Neural progenitor cell (in vitro differentiated cells): ENCODE results near the gene ARX. TPM values are rescaled to one million over a fixed set of nuclear protein-coding genes. Genes with fewer than 3 reads are reported as not detected.

Source experiments
- DNase-seq: peaks from one replicate; pipeline ENCODE4 v3.0.0-alpha.2; 2016; ENCODE audit warnings: low spot score
- H2AFZ ChIP-seq: fragments of 200-600 bp; sonication (generic); replicated peaks from 2 replicates; pipeline ENCODE4 v1.6.1; 2016; ENCODE audit warnings: antibody characterized with exemption
- H3F3A ChIP-seq: fragments of 200-600 bp; sonication (generic); 2 replicates; pipeline ENCODE4 v1.6.1; 2016; ENCODE audit warnings: antibody characterized with exemption, low read depth
- H3K27ac ChIP-seq: fragments of 200-600 bp; sonication (generic); 2 replicates; pipeline ENCODE4 v1.5.1; 2016; ENCODE audit warnings: mild to moderate bottlenecking
- H3K27me3 ChIP-seq: fragments of 200-600 bp; sonication (generic); 2 replicates; pipeline ENCODE4 v1.6.1; 2016; ENCODE audit warnings: mild to moderate bottlenecking, moderate library complexity
- H3K36me3 ChIP-seq: fragments of 200-600 bp; sonication (generic); 2 replicates; pipeline ENCODE4 v1.5.1; 2016
- H3K4me1 ChIP-seq: fragments of 200-600 bp; sonication (generic); 2 replicates; pipeline ENCODE4 v1.6.1; 2016; ENCODE audit warnings: mixed run types
- H3K4me2 ChIP-seq: fragments of 200-600 bp; sonication (generic); 2 replicates; pipeline ENCODE4 v1.6.1; 2016
- H3K4me3 ChIP-seq: fragments of 200-600 bp; sonication (generic); 2 replicates; pipeline ENCODE4 v1.5.1; 2016
- H3K79me2 ChIP-seq: fragments of 200-600 bp; sonication (generic); 2 replicates; pipeline ENCODE4 v1.6.1; 2016; ENCODE audit warnings: low read depth
- H3K9ac ChIP-seq: fragments of 200-600 bp; sonication (generic); 2 replicates; pipeline ENCODE4 v1.6.1; 2016
- H3K9me3 ChIP-seq: fragments of 200-600 bp; sonication (generic); 2 replicates; pipeline ENCODE4 v1.5.1; 2016; ENCODE audit warnings: low read depth
- H4K20me1 ChIP-seq: fragments of 200-600 bp; sonication (generic); 2 replicates; pipeline ENCODE4 v1.6.1; 2016; ENCODE audit warnings: low read depth
- H3K27ac Mint-ChIP-seq: 3 replicates; pipeline ENCODE4 v1.8.0; 2021; ENCODE audit warnings: mixed read lengths
- H3K27me3 Mint-ChIP-seq: 2 replicates; pipeline ENCODE4 v1.8.0; 2022; ENCODE audit warnings: low read depth, mild to moderate bottlenecking, inconsistent platforms, moderate library complexity, mixed read lengths; ENCODE audit not compliant: insufficient read depth
- H3K36me3 Mint-ChIP-seq: 3 replicates; pipeline ENCODE4 v1.8.0; 2021; ENCODE audit warnings: mixed read lengths
- H3K4me1 Mint-ChIP-seq: 3 replicates; pipeline ENCODE4 v1.8.0; 2021; ENCODE audit warnings: mixed read lengths
- H3K4me3 Mint-ChIP-seq: 3 replicates; pipeline ENCODE4 v1.8.0; 2021; ENCODE audit warnings: mild to moderate bottlenecking, moderate library complexity, mixed read lengths
- H3K9me3 Mint-ChIP-seq: 3 replicates; pipeline ENCODE4 v1.8.0; 2020; ENCODE audit warnings: mixed read lengths
- CTCF ChIP-seq: fragments of 200-600 bp; sonication (generic); IDR thresholded peaks from 2 replicates; pipeline ENCODE4 v1.5.1; 2017; ENCODE audit warnings: antibody characterized with exemption, mild to moderate bottlenecking
- EZH2 ChIP-seq: fragments of 200-600 bp; sonication (generic); IDR thresholded peaks from 2 replicates; pipeline ENCODE4 v1.6.1; 2017; ENCODE audit warnings: antibody characterized with exemption, mild to moderate bottlenecking, moderate library complexity
- EZH2phosphoT487 ChIP-seq: fragments of 200-600 bp; sonication (generic); IDR thresholded peaks from 2 replicates; pipeline ENCODE4 v1.6.1; 2017; ENCODE audit warnings: antibody characterized with exemption
- total RNA-seq: library from RNA; depleted of rRNA; stranded (reverse); fragments of >200 nt; gene quantifications from 2 replicates; pipeline ENCODE4 v1.2.3, GENCODE V29; 2015; ENCODE audit warnings: low replicate concordance

Gene ARX
- total RNA-seq, 1 donor from 2014 or later: 5.3 TPM

GRCh38 chrX:25028726-25029125, 13.0 kb upstream of the ARX start:
- Histone ChIP-seq H3F3A (peaks cover 2% of the 10 kb centered on the region), H3K9me3 (no peaks in the 10 kb centered on the region), H3K36me3 (no peaks in the 10 kb centered on the region), H2AFZ (no peak overlapping the region), H3K27ac (no peak overlapping the region), H3K79me2 (no peaks in the 10 kb centered on the region), H3K9ac (no peak overlapping the region), H3K4me3 (no peak overlapping the region), H4K20me1 (no peaks in the 10 kb centered on the region), H3K4me1 (peaks cover 21% of the 10 kb centered on the region), H3K4me2 (no peak overlapping the region), H3K27me3 (peaks cover 28% of the 10 kb centered on the region)
- Mint-ChIP-seq H3K27ac (no peak overlapping the region), H3K9me3 (no peaks in the 10 kb centered on the region), H3K36me3 (no peaks in the 10 kb centered on the region), H3K27me3 (peaks cover 24% of the 10 kb centered on the region), H3K4me3 (no peak overlapping the region), H3K4me1 (no peaks in the 10 kb centered on the region)
- TF ChIP-seq EZH2phosphoT487 (no peak), EZH2 (no peak), CTCF (no peak)
- no peak for DNase-seq

DNA sequence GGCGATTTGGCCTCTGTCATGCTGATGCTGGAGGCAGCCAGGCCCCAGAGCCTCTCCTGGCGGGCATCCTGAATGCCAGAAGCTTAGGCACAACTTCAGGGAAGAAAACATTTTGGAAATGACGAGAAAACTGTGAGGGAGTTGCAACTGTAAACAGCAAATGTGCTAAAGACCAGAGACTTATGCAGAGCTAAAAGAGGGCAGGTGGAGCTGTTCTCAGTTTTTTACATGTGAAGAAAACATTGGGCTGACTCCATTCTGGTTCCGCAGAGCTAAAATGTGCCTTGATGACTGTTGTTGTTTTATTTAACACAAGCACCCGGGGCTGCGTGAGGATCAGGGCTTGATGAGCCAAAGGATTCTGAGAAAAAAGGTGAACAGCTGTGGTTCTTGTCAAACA, 10.8 kb upstream of the ARX start:
- H4K20me1 ChIP-seq: no peaks in the 10 kb centered on the region
- TF ChIP-seq CTCF (no peak), EZH2 (no peak), EZH2phosphoT487 (no peak)
- no peak overlapping the region for H2AFZ ChIP-seq
- H3K36me3 Mint-ChIP-seq: no peaks in the 10 kb centered on the region
- H3K4me1 ChIP-seq: peaks cover 40% of the 10 kb centered on the region
- peaks cover 5% of the 10 kb centered on the region for H3K4me1 Mint-ChIP-seq
- H3K27me3 Mint-ChIP-seq: peaks cover 42% of the 10 kb centered on the region
- H3K4me3 ChIP-seq: no peak overlapping the region
- H3K4me3 Mint-ChIP-seq: no peak overlapping the region
- no peak for DNase-seq
- H3K9ac ChIP-seq: no peak overlapping the region
- no peaks in the 10 kb centered on the region for H3K36me3 ChIP-seq
- H3K9me3 ChIP-seq: no peaks in the 10 kb centered on the region
- H3K4me2 ChIP-seq: peak overlapping the region; percentile 35
- no peak overlapping the region for H3K27ac ChIP-seq
- H3K27me3 ChIP-seq: peaks cover 49% of the 10 kb centered on the region
- no peaks in the 10 kb centered on the region for H3K9me3 Mint-ChIP-seq
- H3F3A ChIP-seq: peaks cover 15% of the 10 kb centered on the region
- H3K27ac Mint-ChIP-seq: no peak overlapping the region
- H3K79me2 ChIP-seq: no peaks in the 10 kb centered on the region

GRCh38 chrX:25025615-25026014, 9.8 kb upstream of the ARX start:
- Mint-ChIP-seq H3K27me3 (peaks cover 46% of the 10 kb centered on the region), H3K36me3 (no peaks in the 10 kb centered on the region), H3K4me1 (peaks cover 9% of the 10 kb centered on the region), H3K27ac (no peak overlapping the region), H3K9me3 (no peaks in the 10 kb centered on the region), H3K4me3 (no peak overlapping the region)
- Histone ChIP-seq H3K9ac (no peak overlapping the region), H3K4me1 (peaks cover 44% of the 10 kb centered on the region), H2AFZ (no peak overlapping the region), H3K79me2 (no peaks in the 10 kb centered on the region), H3K4me2 (peak overlapping the region; percentile 35), H3K36me3 (no peaks in the 10 kb centered on the region), H4K20me1 (no peaks in the 10 kb centered on the region), H3F3A (peaks cover 15% of the 10 kb centered on the region), H3K27ac (no peak overlapping the region), H3K27me3 (peaks cover 59% of the 10 kb centered on the region), H3K9me3 (no peaks in the 10 kb centered on the region), H3K4me3 (no peak overlapping the region)
- no peak for TF ChIP-seq EZH2phosphoT487
- no peak for DNase-seq

DNA sequence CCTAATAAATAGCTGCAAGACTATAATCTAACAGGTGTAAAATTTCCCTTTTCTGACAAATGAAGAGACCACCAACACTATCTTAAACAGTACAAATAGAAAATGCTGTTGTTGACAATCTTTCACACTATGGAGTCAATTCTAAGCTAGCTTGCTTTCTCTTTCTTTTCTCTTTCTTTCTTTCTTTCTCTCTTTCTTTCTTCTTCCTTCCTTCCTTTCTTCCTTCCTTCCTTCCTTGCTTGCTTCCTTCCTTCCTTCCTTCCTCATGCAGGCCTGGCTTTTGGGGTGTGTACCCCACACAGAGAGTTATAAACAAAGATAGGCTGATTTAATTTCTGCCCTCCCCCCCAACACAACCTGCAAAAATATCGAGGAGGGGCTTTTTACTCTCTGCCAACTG, 8.1 kb upstream of the ARX start:
- no peaks in the 10 kb centered on the region for H3K79me2 ChIP-seq
- H3K27ac ChIP-seq: no peak overlapping the region
- Mint-ChIP-seq H3K27ac (no peak overlapping the region), H3K4me1 (peaks cover 18% of the 10 kb centered on the region), H3K36me3 (no peaks in the 10 kb centered on the region), H3K4me3 (no peak overlapping the region), H3K27me3 (peaks cover 60% of the 10 kb centered on the region), H3K9me3 (no peaks in the 10 kb centered on the region)
- no peak overlapping the region for H2AFZ ChIP-seq
- peaks cover 57% of the 10 kb centered on the region for H3K4me1 ChIP-seq
- no peak for DNase-seq
- no peak overlapping the region for H3K9ac ChIP-seq
- no peak overlapping the region for H3K4me2 ChIP-seq
- H3K27me3 ChIP-seq: peaks cover 76% of the 10 kb centered on the region
- H3K36me3 ChIP-seq: no peaks in the 10 kb centered on the region
- TF ChIP-seq EZH2phosphoT487 (no peak), EZH2 (no peak), CTCF (no peak)
- H3K4me3 ChIP-seq: no peak overlapping the region
- peaks cover 32% of the 10 kb centered on the region for H3F3A ChIP-seq
- no peaks in the 10 kb centered on the region for H3K9me3 ChIP-seq
- H4K20me1 ChIP-seq: peaks cover 16% of the 10 kb centered on the region
